ENCODE results near the gene GNL3. TPM values are rescaled to one million over a fixed set of nuclear protein-coding genes. Genes with fewer than 3 reads are reported as not detected.

The GNL3 gene
- total and polyA plus RNA-seq, 12 donors = 23.5 to 229 (median 65.1) TPM

DNA sequence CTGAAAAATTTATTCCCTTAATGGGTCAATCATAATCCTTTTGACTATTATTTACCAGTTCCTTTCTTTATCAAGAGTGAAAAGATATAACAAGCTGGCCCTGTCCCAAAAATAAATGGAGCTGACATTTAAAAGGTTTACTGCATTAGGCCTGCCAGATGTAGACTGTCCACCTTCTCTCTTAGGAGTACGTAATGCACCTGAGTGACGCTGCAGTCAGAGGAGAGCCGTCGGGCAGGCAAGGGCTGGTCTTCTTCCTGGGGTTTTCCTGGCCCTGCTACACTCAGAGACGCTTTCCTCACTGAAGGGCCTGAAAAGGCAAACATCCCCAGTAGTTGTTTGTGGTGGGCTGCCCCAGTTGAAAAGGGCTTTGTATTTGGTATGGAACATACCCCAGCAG lies 57.3 kb downstream of the GNL3 start:
- intact Hi-C loops (cut with DNase I) = no loop called here
- Histone ChIP-seq H3K4me1 (replicated peaks in 1 of 2) (no peaks in the 10 kb centered on the region), H3K9me3 (replicated peaks in 1 of 3) (no peaks in the 10 kb centered on the region), H3K36me3 (replicated peaks in 1 of 2) (peaks cover 0 to 93% of the 10 kb centered on the region in 2 donors), H3K27ac (no peak overlapping the region), H3K27me3 (no peaks in the 10 kb centered on the region), H3K4me3 (no peak overlapping the region)
- TF ChIP-seq, protein P1, sequence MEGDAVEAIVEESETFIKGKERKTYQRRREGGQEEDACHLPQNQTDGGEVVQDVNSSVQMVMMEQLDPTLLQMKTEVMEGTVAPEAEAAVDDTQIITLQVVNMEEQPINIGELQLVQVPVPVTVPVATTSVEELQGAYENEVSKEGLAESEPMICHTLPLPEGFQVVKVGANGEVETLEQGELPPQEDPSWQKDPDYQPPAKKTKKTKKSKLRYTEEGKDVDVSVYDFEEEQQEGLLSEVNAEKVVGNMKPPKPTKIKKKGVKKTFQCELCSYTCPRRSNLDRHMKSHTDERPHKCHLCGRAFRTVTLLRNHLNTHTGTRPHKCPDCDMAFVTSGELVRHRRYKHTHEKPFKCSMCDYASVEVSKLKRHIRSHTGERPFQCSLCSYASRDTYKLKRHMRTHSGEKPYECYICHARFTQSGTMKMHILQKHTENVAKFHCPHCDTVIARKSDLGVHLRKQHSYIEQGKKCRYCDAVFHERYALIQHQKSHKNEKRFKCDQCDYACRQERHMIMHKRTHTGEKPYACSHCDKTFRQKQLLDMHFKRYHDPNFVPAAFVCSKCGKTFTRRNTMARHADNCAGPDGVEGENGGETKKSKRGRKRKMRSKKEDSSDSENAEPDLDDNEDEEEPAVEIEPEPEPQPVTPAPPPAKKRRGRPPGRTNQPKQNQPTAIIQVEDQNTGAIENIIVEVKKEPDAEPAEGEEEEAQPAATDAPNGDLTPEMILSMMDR (IDR thresholded peaks at IDR 0.05) = no peak
- TF ChIP-seq POLR2A (IDR thresholded peaks at IDR 0.05) = no peak
- no peak for DNase-seq
- WGBS, 4 donors = 90 to 96% (median 92%) methylated on average over 5 of the region's 5 CpGs

DNA sequence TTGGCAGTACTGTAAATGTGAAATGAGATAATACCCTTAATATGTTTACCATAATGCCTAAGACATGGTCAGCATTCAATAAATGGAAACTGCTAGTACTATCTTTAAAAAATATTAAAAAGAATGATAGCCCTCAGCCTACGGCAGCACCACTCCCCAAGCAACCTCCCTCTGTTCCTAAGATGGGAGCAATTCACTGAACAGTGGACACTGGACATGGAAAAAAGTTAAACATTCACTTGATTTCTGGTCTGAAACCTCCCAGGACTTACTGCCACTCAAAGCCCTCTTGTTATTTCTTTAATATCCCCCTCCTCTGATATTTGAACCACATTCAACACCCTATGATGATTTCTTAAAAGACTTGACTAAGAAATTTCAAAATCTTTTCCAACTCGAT lies 57.9 kb downstream of the GNL3 start:
- 91 to 98% (median 92%) methylated on average over 2 of the region's 2 CpGs for WGBS, 4 donors
- TF ChIP-seq, protein P1 (IDR thresholded peaks at IDR 0.05) = no peak
- no peak for TF ChIP-seq POLR2A (IDR thresholded peaks at IDR 0.05)
- no peaks in the 10 kb centered on the region for H3K4me1 ChIP-seq (replicated peaks in 1 of 2)
- H3K9me3 ChIP-seq (replicated peaks in 1 of 3) = no peaks in the 10 kb centered on the region
- intact Hi-C loops (cut with DNase I) = no loop called here
- H3K27ac ChIP-seq = no peak overlapping the region
- H3K4me3 ChIP-seq = no peak overlapping the region
- no peaks in the 10 kb centered on the region for H3K27me3 ChIP-seq
- H3K36me3 ChIP-seq (replicated peaks in 1 of 2) = peaks cover 0 to 93% of the 10 kb centered on the region in 2 donors
- DNase-seq = no peak

Small RNA genes within 50 kb of the gene (small RNA-seq; reads per million reads assigned to genes)
- gene AC006254.2 (0 reads per million in 2 donors), gene RF00569 (9,403 to 10,205 reads per million in 2 donors), gene RF01183 (0 reads per million in 2 donors), gene SNORD19 (0 to 0.12 reads per million in 2 donors), gene SNORD19B (0 reads per million in 2 donors), gene SNORD69 (2,157 to 2,265 reads per million in 2 donors)

Other genes starting within 250 kb of the GNL3 start
- 1 to 10 TPM; 1.9 to 6.8 (median 3.0) TPM for gene SEMA3G, start 240.9 kb upstream of the GNL3 start, total RNA-seq
- gene SEMA3G, start 240.9 kb upstream of the GNL3 start, polyA plus RNA-seq = 1 to 10 TPM in 2 of 3 donors, under 1 TPM in 1; 0.81 to 6.4 (median 1.9) TPM
- gene TNNC1, start 232.0 kb upstream of the GNL3 start, total RNA-seq = 10 to 100 TPM in 3 of 9 donors, 1 to 10 TPM in 6; 1.1 to 42.0 (median 4.4) TPM
- 10 to 100 TPM in 2 of 3 donors, 1 to 10 TPM in 1; 4.2 to 32.7 (median 26.7) TPM for gene TNNC1, start 232.0 kb upstream of the GNL3 start, polyA plus RNA-seq
- 100 to 1,000 TPM in 5 of 9 donors, 10 to 100 TPM in 4; 69.5 to 145 (median 107) TPM for gene NISCH, start 230.4 kb upstream of the GNL3 start, total RNA-seq
- 100 to 1,000 TPM in 1 of 3 donors, 10 to 100 TPM in 2; 39.4 to 186 (median 93.5) TPM for gene NISCH, start 230.4 kb upstream of the GNL3 start, polyA plus RNA-seq
- 100 to 1,000 TPM in 8 of 9 donors, 10 to 100 TPM in 1; 30.8 to 650 (median 452) TPM for gene STAB1, start 190.7 kb upstream of the GNL3 start, total RNA-seq
- 1,000 to 10,000 TPM in 1 of 3 donors, 100 to 1,000 TPM in 1, 10 to 100 TPM in 1; 33.9 to 1,593 (median 996) TPM for gene STAB1, start 190.7 kb upstream of the GNL3 start, polyA plus RNA-seq
- gene NT5DC2, start 152.2 kb upstream of the GNL3 start, total RNA-seq = 100 to 1,000 TPM in 3 of 9 donors, 10 to 100 TPM in 6; 48.6 to 180 (median 71.3) TPM
- gene NT5DC2, start 152.2 kb upstream of the GNL3 start, polyA plus RNA-seq = 100 to 1,000 TPM in 2 of 3 donors, 10 to 100 TPM in 1; 91.9 to 384 (median 176) TPM
- 100 to 1,000 TPM in 1 of 9 donors, 10 to 100 TPM in 6, 1 to 10 TPM in 2; 1.1 to 114 (median 71.2) TPM for gene UQCC5, start 149.4 kb upstream of the GNL3 start, total RNA-seq
- 100 to 1,000 TPM in 1 of 3 donors, 10 to 100 TPM in 2; 34.9 to 330 (median 99.9) TPM for gene UQCC5, start 149.4 kb upstream of the GNL3 start, polyA plus RNA-seq
- 100 to 1,000 TPM in 1 of 9 donors, 10 to 100 TPM in 8; 32.9 to 108 (median 48.8) TPM for gene PBRM1, start 119 bp upstream of the GNL3 start, total RNA-seq
- gene PBRM1, start 119 bp upstream of the GNL3 start, polyA plus RNA-seq = 10 to 100 TPM in 2 of 3 donors, 1 to 10 TPM in 1; 4.2 to 23.4 (median 10.2) TPM
- 100 to 1,000 TPM in 1 of 9 donors, 10 to 100 TPM in 8; 53.4 to 151 (median 65.5) TPM for gene GLT8D1, start 19.8 kb downstream of the GNL3 start, total RNA-seq
- 10 to 100 TPM; 49.1 to 98.9 (median 52.5) TPM for gene GLT8D1, start 19.8 kb downstream of the GNL3 start, polyA plus RNA-seq
- gene SPCS1, start 20.1 kb downstream of the GNL3 start, total RNA-seq = 100 to 1,000 TPM; 114 to 409 (median 138) TPM
- gene SPCS1, start 20.1 kb downstream of the GNL3 start, polyA plus RNA-seq = 100 to 1,000 TPM in 1 of 3 donors, 10 to 100 TPM in 2; 42.2 to 259 (median 73.4) TPM
- 10 to 100 TPM; 21.3 to 43.9 (median 30.3) TPM for gene NEK4, start 84.9 kb downstream of the GNL3 start, total RNA-seq
- 10 to 100 TPM in 1 of 3 donors, 1 to 10 TPM in 2; 4.9 to 16.5 (median 8.0) TPM for gene NEK4, start 84.9 kb downstream of the GNL3 start, polyA plus RNA-seq
- gene ITIH1, start 91.6 kb downstream of the GNL3 start, total RNA-seq = 1 to 10 TPM in 3 of 9 donors, under 1 TPM in 2, not detected in 4; 0.28 to 1.9 (median 1.3) TPM
- gene ITIH1, start 91.6 kb downstream of the GNL3 start, polyA plus RNA-seq = under 1 TPM; 0.34 to 0.60 (median 0.40) TPM
- gene ITIH3, start 108.8 kb downstream of the GNL3 start, total RNA-seq = 10 to 100 TPM in 1 of 9 donors, 1 to 10 TPM in 7, under 1 TPM in 1; 0.18 to 31.7 (median 2.6) TPM
- 1 to 10 TPM in 2 of 3 donors, under 1 TPM in 1; 0.97 to 9.2 (median 4.6) TPM for gene ITIH3, start 108.8 kb downstream of the GNL3 start, polyA plus RNA-seq
- gene ITIH4, start 144.6 kb downstream of the GNL3 start, total RNA-seq = 100 to 1,000 TPM in 2 of 9 donors, 10 to 100 TPM in 6, 1 to 10 TPM in 1; 6.4 to 221 (median 33.0) TPM
- 10 to 100 TPM; 10.6 to 71.6 (median 70.7) TPM for gene ITIH4, start 144.6 kb downstream of the GNL3 start, polyA plus RNA-seq
- gene MUSTN1, start 149.0 kb downstream of the GNL3 start, total RNA-seq = 1 to 10 TPM in 4 of 9 donors, under 1 TPM in 1, not detected in 4; 0.50 to 6.5 (median 1.8) TPM
- gene MUSTN1, start 149.0 kb downstream of the GNL3 start, polyA plus RNA-seq = 100 to 1,000 TPM in 1 of 3 donors, 10 to 100 TPM in 1, 1 to 10 TPM in 1; 1.4 to 128 (median 79.3) TPM
- gene STIMATE, start 211.5 kb downstream of the GNL3 start, total RNA-seq = 10 to 100 TPM; 15.4 to 42.8 (median 21.4) TPM
- gene STIMATE, start 211.5 kb downstream of the GNL3 start, polyA plus RNA-seq = 10 to 100 TPM; 15.4 to 28.2 (median 25.7) TPM

Measured in adrenal gland (tissue), 12 donors.